HEK293 (cell line): ENCODE data around the gene RBM20.
"Not testable (repeated sequence)": the region's sequence is repeated elsewhere in the genome, so short reads cannot be mapped to it uniquely, and the experiment has no call there.

Source experiments
- CTCF ChIP-seq: fragments of 450-650 bp; formaldehyde crosslinking; IDR thresholded peaks from 2 replicates; pipeline ENCODE4 v1.5.1; 2016; ENCODE audit warnings: missing biosample characterization, missing genetic modification characterization
- GLIS2 ChIP-seq: fragments of 450-650 bp; formaldehyde crosslinking; IDR thresholded peaks from 2 replicates; pipeline ENCODE4 v1.5.1; 2016; ENCODE audit warnings: missing biosample characterization, missing genetic modification characterization
- HOXC10 ChIP-seq: sonication (generic); formaldehyde crosslinking; IDR thresholded peaks from 2 replicates; pipeline ENCODE4 v1.8.1; 2023; ENCODE audit warnings: mild to moderate bottlenecking, missing genetic modification reagents
- REST ChIP-seq: fragments of 450-650 bp; formaldehyde crosslinking; IDR thresholded peaks from 2 replicates; pipeline ENCODE4 v1.5.1; 2016; ENCODE audit warnings: missing biosample characterization, missing genetic modification characterization
- SCRT1 ChIP-seq: fragments of 450-650 bp; formaldehyde crosslinking; IDR thresholded peaks from 2 replicates; pipeline ENCODE4 v1.5.1; 2016; ENCODE audit warnings: missing biosample characterization, missing genetic modification characterization, borderline replicate concordance
- SETDB1 ChIP-seq: IDR thresholded peaks from one replicate; pipeline ENCODE4 v1.6.1; 2017; ENCODE audit warnings: mild to moderate bottlenecking, low read length, moderate library complexity, mixed read lengths; ENCODE audit not compliant: insufficient read length
- ZNF23 ChIP-seq: fragments of 450-650 bp; formaldehyde crosslinking; IDR thresholded peaks from 2 replicates; pipeline ENCODE4 v1.5.1; 2016; ENCODE audit warnings: missing biosample characterization, missing genetic modification characterization, borderline replicate concordance
- ZNF239 ChIP-seq: fragments of 450-650 bp; formaldehyde crosslinking; IDR thresholded peaks from 2 replicates; pipeline ENCODE4 v1.5.1; 2016; ENCODE audit warnings: missing biosample characterization, missing genetic modification characterization
- ZNF26 ChIP-seq: fragments of 450-650 bp; formaldehyde crosslinking; IDR thresholded peaks from 2 replicates; pipeline ENCODE4 v1.5.1; 2016; ENCODE audit warnings: missing biosample characterization, missing genetic modification characterization
- ZNF473 ChIP-seq: fragments of 450-650 bp; formaldehyde crosslinking; IDR thresholded peaks from 2 replicates; pipeline ENCODE4 v1.5.1; 2017; ENCODE audit warnings: missing biosample characterization, missing genetic modification characterization
- ZNF501 ChIP-seq: fragments of 450-650 bp; formaldehyde crosslinking; IDR thresholded peaks from 2 replicates; pipeline ENCODE4 v1.5.1; 2016; ENCODE audit warnings: missing biosample characterization, missing genetic modification characterization
- ZNF768 ChIP-seq: fragments of 450-650 bp; formaldehyde crosslinking; IDR thresholded peaks from 2 replicates; pipeline ENCODE4 v1.5.1; 2018; ENCODE audit warnings: missing biosample characterization, mild to moderate bottlenecking, missing genetic modification characterization
- ZNF792 ChIP-seq: fragments of 450-650 bp; formaldehyde crosslinking; IDR thresholded peaks from 2 replicates; pipeline ENCODE4 v1.5.1; 2016; ENCODE audit warnings: missing biosample characterization, missing genetic modification characterization

GRCh38 chr10:110639046-110639445 lies 5.1 kb upstream of the RBM20 start:
- TF ChIP-seq ZNF792 (tag by site-specific recombination); GLIS2 (tag by site-specific recombination); CTCF (tag by site-specific recombination); ZNF239; ZNF473 (tag by site-specific recombination); SCRT1 (tag by site-specific recombination); REST (tag by site-specific recombination); ZNF26 (tag by site-specific recombination); ZNF768 (tag by site-specific recombination); HOXC10; SETDB1; ZNF501 (tag by site-specific recombination); ZNF23: not testable (repeated sequence)
